Omental fat pad (tissue), 4 donors: ENCODE measurements around the gene NTNG2. TPM values are rescaled to one million over a fixed set of nuclear protein-coding genes. Genes with fewer than 3 reads are reported as not detected.

Experiments
- ATAC-seq: fragments of 150-250 bp; one replicate; pipeline ENCODE4 v1.9.1; 2016; ENCODE audit warnings: mild to moderate bottlenecking, moderate library complexity; ENCODE audit not compliant: low FRiP score
- DNase-seq: peaks from one replicate; pipeline ENCODE4 v3.0.0-alpha.2; 2019; ENCODE audit warnings: low spot score
- total RNA-seq, 4 donors: library from RNA; depleted of rRNA; stranded (reverse); fragments of >200 nt; gene quantifications; one replicate each; pipeline ENCODE4 v1.1.0, GENCODE V29; 2016
- TF ChIP-seq, protein P1 (sequence below), 3 donors: fragments of 450-650 bp; IDR thresholded peaks; one replicate each; pipeline ENCODE4 v1.5.1; 2016 to 2017; ENCODE audit warnings: antibody characterized with exemption in 3 of 3, mild to moderate bottlenecking in 3 of 3, moderate library complexity in 2 of 3

Gene NTNG2
- total RNA-seq, 4 donors from 2014 or later = 1.8 to 4.2 (median 2.9) TPM

- DNase-seq (no peak), ATAC-seq (no peak)
- TF ChIP-seq, protein P1, sequence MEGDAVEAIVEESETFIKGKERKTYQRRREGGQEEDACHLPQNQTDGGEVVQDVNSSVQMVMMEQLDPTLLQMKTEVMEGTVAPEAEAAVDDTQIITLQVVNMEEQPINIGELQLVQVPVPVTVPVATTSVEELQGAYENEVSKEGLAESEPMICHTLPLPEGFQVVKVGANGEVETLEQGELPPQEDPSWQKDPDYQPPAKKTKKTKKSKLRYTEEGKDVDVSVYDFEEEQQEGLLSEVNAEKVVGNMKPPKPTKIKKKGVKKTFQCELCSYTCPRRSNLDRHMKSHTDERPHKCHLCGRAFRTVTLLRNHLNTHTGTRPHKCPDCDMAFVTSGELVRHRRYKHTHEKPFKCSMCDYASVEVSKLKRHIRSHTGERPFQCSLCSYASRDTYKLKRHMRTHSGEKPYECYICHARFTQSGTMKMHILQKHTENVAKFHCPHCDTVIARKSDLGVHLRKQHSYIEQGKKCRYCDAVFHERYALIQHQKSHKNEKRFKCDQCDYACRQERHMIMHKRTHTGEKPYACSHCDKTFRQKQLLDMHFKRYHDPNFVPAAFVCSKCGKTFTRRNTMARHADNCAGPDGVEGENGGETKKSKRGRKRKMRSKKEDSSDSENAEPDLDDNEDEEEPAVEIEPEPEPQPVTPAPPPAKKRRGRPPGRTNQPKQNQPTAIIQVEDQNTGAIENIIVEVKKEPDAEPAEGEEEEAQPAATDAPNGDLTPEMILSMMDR (IDR thresholded peaks at IDR 0.05) = no peak
Observed at GRCh38 chr9:132141344-132141947, 20.4 kb upstream of the NTNG2 start.

DNA sequence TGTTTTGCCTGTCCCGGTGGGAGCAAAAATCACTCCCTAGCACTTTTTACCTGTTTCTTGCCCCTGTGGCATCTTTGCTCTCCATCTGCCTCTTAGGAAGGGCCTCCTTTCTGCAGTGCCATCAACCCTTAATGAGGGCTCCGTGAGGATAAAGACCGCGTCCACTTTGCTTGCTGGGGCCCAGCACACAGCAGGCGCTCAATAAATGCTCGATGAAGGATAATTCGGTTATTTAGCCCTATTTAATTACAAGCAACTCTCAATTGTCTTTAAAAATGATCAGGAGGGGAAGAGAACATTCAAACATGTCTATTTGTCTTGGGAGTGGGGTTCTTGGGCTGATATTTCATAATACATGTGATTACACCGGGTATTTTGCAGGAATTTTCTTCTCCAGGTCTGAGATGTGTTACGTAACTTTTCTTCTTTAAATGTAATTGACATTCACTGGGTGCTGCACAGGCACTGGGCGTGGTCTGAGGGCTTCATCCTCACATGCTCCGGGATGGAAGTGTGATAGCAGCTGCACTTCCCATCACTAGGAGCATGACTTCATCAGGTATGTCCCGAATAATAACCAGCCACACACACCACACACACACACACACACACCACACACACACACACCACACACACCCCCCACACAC lies 19.8 kb upstream of the NTNG2 start:
- TF ChIP-seq, protein P1 (IDR thresholded peaks at IDR 0.05) = no peak
- ATAC-seq = no peak
- DNase-seq = no peak

DNA sequence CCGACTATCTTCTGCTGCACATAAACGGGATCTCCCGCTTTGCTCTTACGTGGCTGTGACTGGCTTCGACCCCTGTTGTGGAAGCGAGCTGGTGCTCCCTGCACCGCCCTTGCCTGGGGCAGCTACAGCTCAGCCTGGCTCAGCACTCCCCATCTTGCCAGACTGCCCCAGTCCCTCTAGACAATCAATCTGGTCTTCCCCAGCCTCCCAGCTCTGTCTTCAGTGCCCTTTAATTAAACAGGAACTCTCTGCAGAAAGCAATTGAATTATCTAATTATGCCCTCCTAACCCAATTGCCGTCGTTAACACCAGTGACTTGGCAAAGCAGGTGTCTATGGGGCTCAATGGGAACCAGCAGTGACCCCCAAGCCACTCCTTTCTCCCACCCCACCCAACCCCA lies 18.9 kb upstream of the NTNG2 start:
- TF ChIP-seq, protein P1 (IDR thresholded peaks at IDR 0.05) = no peak
- DNase-seq (no peak), ATAC-seq (no peak)

- DNase-seq (no peak), ATAC-seq (no peak)
- TF ChIP-seq, protein P1 (IDR thresholded peaks at IDR 0.05) = no peak
Observed at GRCh38 chr9:132143359-132143758, 18.5 kb upstream of the NTNG2 start.

- no peak for ATAC-seq
- DNase-seq = no peak
- TF ChIP-seq, protein P1 (IDR thresholded peaks at IDR 0.05) = no peak
Observed at GRCh38 chr9:132144708-132145365, 17.0 kb upstream of the NTNG2 start.

DNA sequence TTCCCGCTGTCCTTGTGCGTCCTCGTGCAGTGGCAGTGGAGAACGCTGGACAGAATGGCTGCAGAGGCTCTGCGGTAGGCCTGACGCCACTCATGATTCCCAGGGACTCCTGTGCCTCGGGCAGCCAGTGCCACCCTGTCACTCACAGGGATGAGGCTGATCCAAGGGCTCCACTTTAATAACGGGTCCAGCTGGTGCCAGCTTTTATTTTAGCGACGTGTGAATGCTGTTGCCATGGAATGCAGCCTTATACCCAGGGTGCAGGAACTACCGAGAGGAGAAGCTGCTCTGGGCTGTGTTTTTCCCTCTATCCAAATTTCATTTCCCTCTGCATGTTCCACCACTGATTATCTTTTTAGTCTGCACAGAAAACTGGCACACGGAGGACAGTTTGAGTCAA lies 15.8 kb upstream of the NTNG2 start:
- TF ChIP-seq, protein P1 (IDR thresholded peaks at IDR 0.05) = no peak
- ATAC-seq = no peak
- DNase-seq = no peak
